HG03460 (cell line): ENCODE results near the gene TBC1D1.
A peak's percentile ranks its signal among the peaks of the same experiment; 100 is the strongest.
"Not testable (repeated sequence)": the region's sequence is repeated elsewhere in the genome, so short reads cannot be mapped to it uniquely, and the experiment has no call there.

Source experiments
- ATAC-seq: cut with Tn5 transposase; IDR thresholded peaks from one replicate; pipeline ENCODE4 v1.9.1; 2021; ENCODE audit not compliant: unreplicated experiment

Gene TBC1D1

GRCh38 chr4:37960098-37960497 is 69.2 kb downstream of the TBC1D1 start, which contains the start of gene PTTG2:
Gene PTTG2 (plus strand): TSS chr4:37960398. CDS start chr4:37960435, 37 bp downstream.
- ATAC-seq = no peak

GRCh38 chr4:37960679-37961450 is 70.0 kb downstream of the TBC1D1 start:
- no peak for ATAC-seq

- ATAC-seq = peak; percentile 74
Measured at GRCh38 chr4:37964734-37965457, 74.0 kb downstream of the TBC1D1 start.

GRCh38 chr4:37966044-37966443 is 75.2 kb downstream of the TBC1D1 start:
- ATAC-seq = no peak

GRCh38 chr4:37967736-37968135 is 76.9 kb downstream of the TBC1D1 start:
- no peak for ATAC-seq

GRCh38 chr4:37968747-37969146 is 77.9 kb downstream of the TBC1D1 start:
- ATAC-seq = no peak

- ATAC-seq = no peak
Measured at GRCh38 chr4:37970702-37971101, 79.8 kb downstream of the TBC1D1 start.

GRCh38 chr4:37971202-37971601 is 80.3 kb downstream of the TBC1D1 start:
- ATAC-seq = no peak

- ATAC-seq = no peak
Measured at GRCh38 chr4:37973441-37973840, 82.6 kb downstream of the TBC1D1 start.

- not testable (repeated sequence) for ATAC-seq
Measured at GRCh38 chr4:37975321-37975822, 84.5 kb downstream of the TBC1D1 start.

- no peak for ATAC-seq
Measured at GRCh38 chr4:37976507-37976906, 85.6 kb downstream of the TBC1D1 start.

GRCh38 chr4:37976991-37977470 is 86.1 kb downstream of the TBC1D1 start:
- peak; percentile 68 for ATAC-seq

GRCh38 chr4:37977471-37978247 is 86.8 kb downstream of the TBC1D1 start:
- ATAC-seq = peak; percentile 60

- peak; percentile 38 for ATAC-seq
Measured at GRCh38 chr4:37978248-37978924, 87.5 kb downstream of the TBC1D1 start.

- no peak for ATAC-seq
Measured at GRCh38 chr4:37980246-37980645, 89.4 kb downstream of the TBC1D1 start.

GRCh38 chr4:37981425-37981824 is 90.5 kb downstream of the TBC1D1 start:
- ATAC-seq = no peak

- ATAC-seq = no peak
Measured at GRCh38 chr4:37981844-37982720, 91.2 kb downstream of the TBC1D1 start.

- no peak for ATAC-seq
Measured at GRCh38 chr4:37982736-37983135, 91.9 kb downstream of the TBC1D1 start.

- ATAC-seq = no peak
Measured at GRCh38 chr4:37983951-37984350, 93.1 kb downstream of the TBC1D1 start.
